GM19025 (cell line): Measurements from ENCODE around the gene ANGEL1.

Source experiments
- ATAC-seq: cut with Tn5 transposase; IDR thresholded peaks from one replicate; pipeline ENCODE4 v1.9.1; 2021; ENCODE audit warnings: mild to moderate bottlenecking, low read depth, moderate library complexity; ENCODE audit not compliant: unreplicated experiment

ANGEL1 gene

GRCh38 chr14:76812422-76813383 is at the start of gene ANGEL1:
ANGEL1 (minus strand) TSS chr14:76812882; CDS start chr14:76812827, 55 bp downstream.
- ATAC-seq = peak; percentile 91

GRCh38 chr14:76861574-76862255 is 49.0 kb upstream of the ANGEL1 start:
- no peak for ATAC-seq

GRCh38 chr14:76856769-76857168 is 44.1 kb upstream of the ANGEL1 start:
- no peak for ATAC-seq

- ATAC-seq = no peak
Observed at GRCh38 chr14:76855066-76855465, 42.4 kb upstream of the ANGEL1 start.

GRCh38 chr14:76848879-76849278 is 36.2 kb upstream of the ANGEL1 start:
- no peak for ATAC-seq

- ATAC-seq = no peak
Observed at GRCh38 chr14:76846331-76847047, 33.8 kb upstream of the ANGEL1 start.

GRCh38 chr14:76844223-76844622 is 31.5 kb upstream of the ANGEL1 start:
- ATAC-seq = no peak

GRCh38 chr14:76842414-76842813 is 29.7 kb upstream of the ANGEL1 start:
- no peak for ATAC-seq

- no peak for ATAC-seq
Observed at GRCh38 chr14:76837524-76837923, 24.8 kb upstream of the ANGEL1 start.

GRCh38 chr14:76836029-76836630 is 23.4 kb upstream of the ANGEL1 start:
- no peak for ATAC-seq

- ATAC-seq = no peak
Observed at GRCh38 chr14:76834241-76834661, 21.6 kb upstream of the ANGEL1 start.

- ATAC-seq = no peak
Observed at GRCh38 chr14:76833011-76833410, 20.3 kb upstream of the ANGEL1 start.

- ATAC-seq = no peak
Observed at GRCh38 chr14:76832503-76832988, 19.9 kb upstream of the ANGEL1 start.

GRCh38 chr14:76830556-76830955 is 17.9 kb upstream of the ANGEL1 start:
- no peak for ATAC-seq

- ATAC-seq = no peak
Observed at GRCh38 chr14:76829650-76830421, 17.2 kb upstream of the ANGEL1 start.

- ATAC-seq = no peak
Observed at GRCh38 chr14:76829013-76829365, 16.3 kb upstream of the ANGEL1 start.

GRCh38 chr14:76828339-76829012 is 15.8 kb upstream of the ANGEL1 start:
- ATAC-seq = no peak

- ATAC-seq = no peak
Observed at GRCh38 chr14:76827696-76828296, 15.1 kb upstream of the ANGEL1 start.

- ATAC-seq = no peak
Observed at GRCh38 chr14:76826122-76826521, 13.4 kb upstream of the ANGEL1 start, which contains the start of gene LRRC74A. LRRC74A (plus strand) TSS chr14:76826408; CDS start chr14:76826698, 290 bp downstream.
